HEK293T (cell line): Measurements from ENCODE around the gene SOAT2.

ENCODE experiments used
- BHLHE40 ChIP-seq: fragments of 450-650 bp; IDR thresholded peaks from 2 replicates; pipeline ENCODE4 v1.6.1; 2016; ENCODE audit warnings: mild to moderate bottlenecking, moderate library complexity, borderline replicate concordance
- ELF4 ChIP-seq: fragments of 450-650 bp; IDR thresholded peaks from 2 replicates; pipeline ENCODE4 v1.6.1; 2017; ENCODE audit warnings: antibody characterized with exemption
- FOXA1 ChIP-seq: fragments of 450-650 bp; IDR thresholded peaks from 2 replicates; pipeline ENCODE4 v1.6.1; 2016; ENCODE audit warnings: mild to moderate bottlenecking
- FOXK2 ChIP-seq: fragments of 450-650 bp; IDR thresholded peaks from 2 replicates; pipeline ENCODE4 v1.6.1; 2016; ENCODE audit warnings: mild to moderate bottlenecking
- HDGF ChIP-seq: fragments of 450-650 bp; IDR thresholded peaks from 2 replicates; pipeline ENCODE4 v1.6.1; 2017; ENCODE audit warnings: antibody characterized with exemption, borderline replicate concordance
- L3MBTL2 ChIP-seq: fragments of 450-650 bp; conservative IDR thresholded peaks from 2 replicates; pipeline ENCODE4 v1.6.1; 2016; ENCODE audit warnings: mild to moderate bottlenecking
- NFRKB ChIP-seq: fragments of 450-650 bp; IDR thresholded peaks from 2 replicates; pipeline ENCODE4 v1.6.1; 2016; ENCODE audit warnings: mild to moderate bottlenecking, moderate library complexity
- PKNOX1 ChIP-seq: fragments of 450-650 bp; IDR thresholded peaks from 2 replicates; pipeline ENCODE4 v1.6.1; 2016
- SUZ12 ChIP-seq: fragments of 450-650 bp; IDR thresholded peaks from 2 replicates; pipeline ENCODE4 v1.6.1; 2016; ENCODE audit warnings: mild to moderate bottlenecking

GRCh38 chr12:53067993-53068770, 35.1 kb upstream of the SOAT2 start:
- TF ChIP-seq FOXA1 = no peak
- TF ChIP-seq NFRKB = no peak
- no peak for TF ChIP-seq PKNOX1
- TF ChIP-seq SUZ12 = no peak
- TF ChIP-seq HDGF = no peak
- TF ChIP-seq ELF4 = no peak
- no peak for TF ChIP-seq FOXK2
- no peak for TF ChIP-seq BHLHE40
- TF ChIP-seq L3MBTL2 = no peak
